LNCaP clone FGC (cell line): ENCODE results near the gene FRMPD1.
"Not testable (repeated sequence)": the region's sequence is repeated elsewhere in the genome, so short reads cannot be mapped to it uniquely, and the experiment has no call there.

ENCODE experiments used
- DNase-seq: peaks from one replicate; pipeline ENCODE4 v3.0.0-alpha.2; 2011; ENCODE audit warnings: low read depth
- H3K4me3 ChIP-seq: 2 replicates; pipeline ENCODE4 v1.5.1; 2011; ENCODE audit warnings: mild to moderate bottlenecking, low read depth, low read length, control low read depth
- CTCF ChIP-seq: IDR thresholded peaks from 2 replicates; pipeline ENCODE4 v1.5.1; 2012; ENCODE audit warnings: mild to moderate bottlenecking; ENCODE audit not compliant: control insufficient read depth, insufficient read depth; ENCODE audit errors: extremely low read depth

Gene FRMPD1

GRCh38 chr9:37650873-37651768, at the start of gene FRMPD1:
Gene FRMPD1 (plus strand): TSS chr9:37650954. CDS start chr9:37692642, 41,688 bp downstream.
- peak; percentile 42 for TF ChIP-seq CTCF
- H3K4me3 ChIP-seq: peak within 1 kb of the TSS; percentile 53
- peak; percentile 8 for DNase-seq

- not testable (repeated sequence) for DNase-seq, H3K4me3 ChIP-seq
Measured at GRCh38 chr9:37602061-37602460, 48.7 kb upstream of the FRMPD1 start.

GRCh38 chr9:37602817-37603216, 47.9 kb upstream of the FRMPD1 start:
- peak; percentile 100 for DNase-seq
- H3K4me3 ChIP-seq: peak overlapping the region; percentile 49
- TF ChIP-seq CTCF: no peak

- H3K4me3 ChIP-seq: no peak overlapping the region
- no peak for TF ChIP-seq CTCF
- no peak for DNase-seq
Measured at GRCh38 chr9:37604296-37604695, 46.5 kb upstream of the FRMPD1 start.

GRCh38 chr9:37608250-37608649, 42.5 kb upstream of the FRMPD1 start:
- no peak for DNase-seq
- no peak for TF ChIP-seq CTCF
- H3K4me3 ChIP-seq: no peak overlapping the region

GRCh38 chr9:37609735-37610397, 40.9 kb upstream of the FRMPD1 start:
- no peak for TF ChIP-seq CTCF
- H3K4me3 ChIP-seq: no peak overlapping the region
- DNase-seq: no peak

GRCh38 chr9:37611014-37611413, 39.7 kb upstream of the FRMPD1 start:
- TF ChIP-seq CTCF: no peak
- no peak overlapping the region for H3K4me3 ChIP-seq
- no peak for DNase-seq
